Brain pericyte (primary cell): ENCODE results near the gene CLEC4F.

Experiments
- DNase-seq: peaks from one replicate; pipeline ENCODE4 v3.0.0-alpha.2; 2012; ENCODE audit warnings: low read depth, low spot score

CLEC4F gene

DNA sequence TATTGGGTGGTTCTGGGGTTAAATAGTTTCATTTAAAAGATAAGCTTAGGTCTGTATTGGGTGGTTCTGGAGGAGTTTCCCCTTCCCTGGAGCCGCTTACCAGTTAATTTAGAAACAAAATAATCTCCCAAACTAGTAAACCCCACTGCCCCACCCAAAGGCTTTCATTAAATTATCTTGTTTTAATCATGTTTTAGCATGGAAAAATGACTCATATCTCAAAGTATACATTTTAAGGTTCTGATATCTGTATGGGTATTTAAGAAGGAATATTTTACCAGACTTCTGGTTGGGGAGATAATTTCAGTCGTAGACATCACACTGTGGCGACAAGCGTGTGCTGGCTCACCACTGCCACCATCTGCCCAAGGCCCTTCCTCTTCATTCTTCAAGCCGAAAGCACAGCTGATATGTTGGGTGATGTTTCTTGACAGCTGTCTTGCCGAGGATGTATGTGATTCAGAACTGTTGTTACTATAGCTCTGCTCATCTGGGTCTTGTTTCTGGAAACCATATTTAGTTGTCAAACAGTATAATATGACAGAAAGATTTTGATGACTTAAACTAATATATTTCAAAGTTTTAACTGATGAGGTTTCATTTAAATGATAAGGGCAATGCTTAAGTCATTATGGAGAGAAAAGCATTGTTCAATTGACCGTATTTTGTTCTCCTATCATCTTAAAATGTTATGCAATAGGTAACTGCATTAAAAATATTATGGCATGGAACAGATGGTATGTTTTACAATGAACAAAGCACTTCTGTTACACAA, 35.1 kb downstream of the CLEC4F start:
- no peak for DNase-seq

DNA sequence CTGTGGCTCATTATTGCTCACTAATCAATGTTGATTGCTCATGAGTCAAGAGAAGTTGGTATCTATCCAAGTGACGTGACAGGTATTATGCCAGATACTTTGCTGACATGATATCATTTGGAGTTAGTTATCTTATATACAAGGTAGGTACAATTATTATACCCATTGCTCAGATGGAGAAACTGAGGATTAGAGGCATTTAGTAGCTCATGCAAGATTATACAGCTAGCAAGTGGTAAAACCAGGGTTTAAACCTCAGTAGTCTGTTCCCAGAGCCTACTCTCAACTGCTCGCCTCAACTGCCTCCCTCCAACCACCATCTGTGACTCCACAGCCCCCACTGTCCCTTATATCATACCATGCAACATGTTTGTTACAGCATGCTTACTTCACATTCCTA, 36.1 kb downstream of the CLEC4F start:
- DNase-seq = no peak

DNA sequence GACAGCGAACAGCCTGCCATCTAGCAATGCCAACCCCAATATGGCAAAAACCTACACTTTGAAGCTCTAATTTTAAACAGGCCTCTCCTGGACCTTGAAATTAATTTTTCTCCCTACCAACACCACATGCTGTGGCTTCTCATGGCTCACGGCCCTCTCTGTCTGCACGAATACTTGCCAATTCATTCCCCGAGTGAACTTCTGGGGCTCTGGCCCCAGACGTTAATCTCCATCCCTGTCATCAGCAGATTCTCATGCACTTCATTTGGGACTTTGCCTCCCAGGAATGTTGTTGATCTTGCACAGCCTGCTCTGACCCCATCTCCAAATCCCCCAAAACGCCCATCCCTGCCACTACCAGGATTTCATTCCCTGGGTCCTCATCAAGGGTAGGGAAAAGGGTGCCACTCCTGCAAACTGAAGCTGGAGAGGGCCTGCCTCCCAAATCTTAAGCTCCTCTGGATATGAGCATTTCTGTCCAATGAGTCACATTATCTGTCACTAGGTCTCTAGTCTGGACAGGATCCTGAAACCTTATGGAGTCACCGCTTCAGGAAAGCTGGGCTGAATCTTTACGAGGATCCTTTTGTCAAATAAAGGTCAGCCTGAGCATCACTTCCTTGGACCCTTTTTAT, 40.4 kb downstream of the CLEC4F start:
- DNase-seq = no peak

DNA sequence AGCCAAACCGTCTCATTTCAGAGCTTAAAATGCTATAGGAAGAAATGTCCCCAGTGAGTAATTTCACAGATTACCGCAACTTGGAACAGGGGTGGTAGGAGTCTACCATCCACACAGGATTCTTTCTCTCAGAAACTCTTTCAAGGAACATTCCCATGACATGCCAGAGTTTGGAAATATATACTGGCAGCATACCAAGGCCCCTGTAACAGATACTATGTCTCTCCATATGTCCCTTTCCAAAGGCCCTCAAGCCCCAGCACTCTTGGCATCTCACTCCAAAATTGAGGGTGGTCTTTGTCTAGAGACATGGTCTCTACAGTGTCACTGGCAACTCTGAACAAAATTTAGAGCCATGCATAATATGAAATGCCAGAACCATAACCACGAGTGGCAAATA, 40.9 kb downstream of the CLEC4F start:
- DNase-seq = no peak

DNA sequence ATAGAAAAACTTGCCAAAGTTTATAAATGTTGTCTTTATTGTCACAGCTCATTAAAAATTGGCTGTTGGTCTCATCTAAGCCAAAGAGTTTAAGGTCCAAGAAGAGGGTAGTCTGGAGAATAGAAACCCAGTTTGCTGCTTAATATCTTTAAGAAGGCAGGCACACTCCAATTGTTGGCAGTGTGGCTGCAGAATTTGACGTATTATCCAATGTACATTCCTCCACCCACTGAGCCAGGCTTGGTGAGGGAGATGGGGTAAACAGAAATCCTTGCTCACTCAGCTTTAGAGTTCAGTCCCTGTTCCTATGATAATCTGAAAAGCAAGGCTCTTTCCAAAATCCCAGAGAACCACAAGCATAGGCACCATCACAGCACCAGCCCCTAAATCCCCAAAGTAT, 41.7 kb downstream of the CLEC4F start:
- no peak for DNase-seq

DNA sequence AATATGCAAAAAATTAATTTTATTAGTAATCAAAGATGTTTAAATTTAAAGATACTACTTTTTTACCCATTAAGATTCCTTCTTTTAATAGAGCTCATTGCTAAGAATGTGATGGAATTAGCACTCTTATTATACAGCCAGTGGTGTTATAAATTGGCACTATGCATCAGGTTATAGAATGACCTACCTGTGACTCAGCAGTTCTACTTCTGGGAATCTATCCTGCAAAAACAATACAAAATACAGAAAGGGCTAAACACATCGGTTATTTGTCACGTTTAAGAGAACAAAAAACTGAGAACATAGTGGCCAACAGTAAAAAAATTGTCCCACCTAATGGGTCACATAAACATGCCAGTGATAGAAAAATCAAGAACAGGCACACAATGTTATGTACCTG, 42.9 kb downstream of the CLEC4F start:
- DNase-seq = no peak

DNA sequence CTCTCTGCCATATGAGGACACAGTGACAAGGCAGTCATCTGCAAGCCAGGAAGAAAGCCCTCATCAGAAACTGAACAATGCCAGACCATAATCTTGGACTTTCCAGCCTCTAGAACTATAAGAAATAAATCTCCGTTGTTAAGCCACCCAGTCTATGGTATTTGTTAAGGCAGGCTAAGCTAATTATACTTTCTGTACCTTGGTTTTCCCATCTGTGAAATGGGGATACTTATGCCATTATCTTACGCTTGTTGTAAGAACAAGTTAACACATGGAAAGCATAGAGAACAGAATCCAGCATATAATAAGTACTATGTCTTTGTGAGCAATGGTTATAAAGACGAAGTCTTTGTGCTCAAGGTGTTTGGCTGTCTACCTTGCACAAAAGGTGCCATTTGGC, 44.1 kb downstream of the CLEC4F start:
- DNase-seq = no peak

DNA sequence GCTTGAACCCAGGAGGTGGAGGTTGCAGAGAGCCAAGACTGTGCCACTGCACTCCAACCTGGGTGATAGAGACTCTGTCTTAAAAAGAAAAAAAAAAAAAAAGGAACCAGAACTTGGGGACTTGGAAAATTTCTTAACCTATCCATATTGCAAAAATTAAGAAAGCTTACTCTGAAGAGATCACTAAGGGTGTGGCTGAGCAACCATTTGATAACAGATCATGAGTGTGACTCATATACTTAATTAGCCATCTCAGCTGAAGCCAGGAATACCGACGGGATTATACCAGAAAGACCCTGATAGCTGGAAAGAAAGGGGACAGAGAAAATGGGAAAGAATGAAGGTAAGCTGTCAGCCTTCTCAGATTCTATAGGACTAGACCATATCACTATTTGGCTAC, 45.3 kb downstream of the CLEC4F start:
- DNase-seq = no peak

DNA sequence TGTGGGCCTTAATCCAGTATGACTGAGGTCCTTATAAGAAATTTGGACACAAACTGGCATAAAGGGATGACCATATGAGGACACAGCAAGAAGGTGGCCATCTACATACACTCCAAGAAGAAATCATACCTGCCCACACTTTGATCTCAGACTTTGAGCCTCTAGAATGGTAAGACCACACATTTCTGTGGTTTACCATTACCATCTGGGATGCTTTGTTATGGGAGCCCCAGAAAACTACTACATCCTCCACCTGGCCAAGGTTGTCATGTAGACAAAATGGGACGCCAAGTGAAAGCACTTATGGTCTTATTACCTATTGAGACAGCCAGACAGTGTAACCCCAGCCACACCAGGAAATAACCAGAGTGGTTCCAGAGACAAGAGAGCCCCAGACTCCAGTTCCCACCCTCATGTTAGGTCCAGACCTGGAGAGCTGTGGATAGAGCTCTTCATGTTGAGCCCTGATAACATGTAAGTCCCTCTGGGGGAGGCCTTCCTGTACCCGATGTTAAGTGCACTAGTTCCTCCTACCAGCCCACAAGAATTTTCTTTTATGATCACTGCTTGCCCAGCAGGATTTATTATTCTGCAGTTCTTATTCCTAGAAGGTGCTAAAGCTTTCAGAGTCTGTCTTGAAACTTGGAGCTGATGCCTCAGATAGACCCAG, 47.8 kb downstream of the CLEC4F start:
- DNase-seq = no peak

DNA sequence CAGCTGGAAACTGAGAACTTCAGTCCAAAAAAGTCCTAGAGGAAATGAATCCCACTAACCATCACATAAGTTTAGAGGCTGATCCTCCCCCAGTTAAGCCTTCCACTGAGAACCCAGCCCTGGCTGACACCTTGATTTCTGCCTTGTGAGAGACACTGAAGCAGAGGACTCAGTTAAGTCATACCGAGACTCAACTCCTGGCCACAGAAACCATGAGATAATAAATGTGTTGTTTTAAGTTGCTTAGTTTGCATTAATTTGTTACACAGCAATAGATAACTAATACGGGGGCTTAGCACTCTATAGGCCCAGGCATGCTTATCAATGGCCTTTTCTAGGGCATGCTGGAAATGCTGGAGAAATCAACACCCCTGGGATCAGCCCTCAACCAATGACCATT, 49.0 kb downstream of the CLEC4F start:
- no peak for DNase-seq

DNA sequence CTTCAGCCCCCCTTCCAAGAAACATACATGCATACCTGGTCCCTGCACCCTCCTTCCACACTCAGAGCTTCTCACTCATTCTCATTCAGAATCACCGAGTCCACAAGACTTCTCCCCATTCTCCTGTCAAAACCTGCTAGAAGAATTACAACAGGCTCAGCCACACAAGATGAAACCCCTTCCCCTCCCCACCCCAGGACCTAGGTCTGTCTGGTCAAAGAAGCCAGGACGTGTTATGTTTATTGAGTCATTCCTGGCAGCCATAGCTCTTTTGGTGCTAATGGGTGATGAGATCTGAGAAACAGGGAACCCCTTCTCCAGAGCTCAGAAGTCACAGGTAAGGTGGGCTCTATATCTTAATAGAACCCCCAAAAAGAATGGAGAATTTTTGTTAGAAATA, 50.9 kb downstream of the CLEC4F start:
- DNase-seq = no peak

DNA sequence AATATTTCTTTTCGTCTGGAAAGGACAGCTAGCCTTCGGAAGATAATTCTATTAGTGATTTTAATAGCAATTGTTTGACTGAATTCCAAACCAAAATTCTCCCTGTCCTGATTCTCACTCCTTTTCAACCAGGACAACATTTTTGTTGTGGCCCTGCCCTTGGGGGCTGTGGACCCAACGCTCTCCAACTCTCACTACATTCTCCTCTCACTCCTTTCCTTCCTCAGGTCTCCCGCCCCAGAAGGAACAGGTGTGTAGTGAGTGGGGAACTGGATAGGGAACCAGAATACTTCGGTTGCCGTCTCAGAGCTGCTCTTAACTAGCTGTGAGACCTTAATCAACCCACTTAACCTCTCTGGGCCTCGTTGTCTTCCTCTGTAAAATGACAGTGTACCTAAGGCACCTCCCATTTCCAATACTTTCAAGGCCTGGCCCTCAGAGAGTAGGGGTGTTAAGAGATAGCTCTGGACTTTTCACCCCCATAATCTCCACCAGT, 51.8 kb downstream of the CLEC4F start:
- DNase-seq = no peak

DNA sequence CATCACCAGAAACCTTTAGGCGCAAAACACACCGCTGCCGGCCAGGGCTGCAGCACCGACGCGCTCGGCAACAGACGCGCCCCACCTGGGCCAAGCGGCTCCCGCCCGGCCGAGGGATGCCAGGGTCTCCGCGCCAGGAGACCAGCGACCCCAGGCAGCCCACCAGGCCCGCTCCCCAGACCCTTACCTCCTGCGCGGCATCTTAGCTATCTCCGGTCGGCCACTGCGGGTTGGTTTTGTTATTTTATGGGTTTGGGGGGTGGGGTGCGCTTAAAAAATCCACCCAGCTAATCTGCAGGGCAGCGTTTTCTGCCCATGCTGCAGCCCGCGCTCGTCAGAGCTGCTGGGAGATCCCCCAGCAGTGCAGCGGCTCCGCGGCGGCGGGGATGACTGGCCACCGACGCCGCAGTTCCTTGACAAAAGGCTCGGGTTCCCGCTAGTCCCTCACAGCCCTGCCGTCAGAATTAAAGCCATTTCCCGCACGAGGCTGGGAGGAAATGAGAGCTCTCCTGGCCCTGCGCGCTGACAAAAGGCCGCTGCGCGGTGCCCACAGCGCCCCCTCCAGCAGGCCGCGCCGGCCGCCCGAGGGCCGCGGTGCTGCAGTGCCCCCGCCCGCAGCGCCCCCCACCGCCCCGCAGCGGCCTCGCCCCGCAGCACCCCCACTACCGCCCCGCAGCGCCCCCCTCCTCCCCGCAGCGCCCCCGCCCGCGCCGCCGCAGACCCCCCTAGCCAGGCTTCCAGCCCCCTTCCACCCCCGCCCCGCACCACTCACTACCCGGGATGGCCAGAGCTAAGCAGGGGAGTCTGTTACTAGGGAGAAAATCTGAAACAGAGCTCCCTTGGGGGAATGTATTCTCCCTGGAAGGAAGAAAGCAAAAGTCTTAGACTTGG, 52.5 kb downstream of the CLEC4F start, which contains the start of gene ADD2:
Gene ADD2, minus strand, starts transcription at position 502 of the 891 bp plus-strand sequence. CDS start 61,792 bp downstream, outside the sequence.
- no peak for DNase-seq

DNA sequence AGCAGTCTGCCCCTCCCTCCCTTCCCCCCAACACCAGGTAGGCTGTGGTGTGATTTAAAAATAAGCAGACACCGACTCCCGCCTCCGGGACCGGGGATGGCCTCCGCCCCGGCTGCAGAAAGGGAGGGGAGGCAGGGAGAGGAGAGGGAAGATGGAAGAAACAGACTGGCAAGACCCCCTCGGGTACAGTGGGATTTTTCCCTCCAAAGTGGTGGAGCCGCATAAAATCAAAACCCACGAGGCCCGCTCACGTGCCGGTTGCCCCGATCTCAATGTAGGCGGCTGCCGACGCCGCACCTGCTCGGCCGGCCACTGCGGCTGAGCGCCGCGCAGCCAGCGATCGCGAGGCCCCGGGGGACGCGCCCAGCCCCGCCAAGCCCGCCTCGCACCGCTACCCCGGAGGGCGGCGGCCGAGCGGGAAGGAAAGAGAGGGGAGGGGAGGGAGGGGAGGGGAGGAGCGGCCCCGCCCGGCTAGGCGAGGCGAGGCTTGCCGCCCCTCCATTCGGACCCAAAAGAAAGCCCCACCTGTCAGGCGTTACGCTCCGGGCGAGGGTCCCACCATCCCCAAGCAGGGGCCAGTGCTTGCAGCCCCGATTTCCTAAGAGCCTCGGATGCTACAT, 53.2 kb downstream of the CLEC4F start:
- no peak for DNase-seq

DNA sequence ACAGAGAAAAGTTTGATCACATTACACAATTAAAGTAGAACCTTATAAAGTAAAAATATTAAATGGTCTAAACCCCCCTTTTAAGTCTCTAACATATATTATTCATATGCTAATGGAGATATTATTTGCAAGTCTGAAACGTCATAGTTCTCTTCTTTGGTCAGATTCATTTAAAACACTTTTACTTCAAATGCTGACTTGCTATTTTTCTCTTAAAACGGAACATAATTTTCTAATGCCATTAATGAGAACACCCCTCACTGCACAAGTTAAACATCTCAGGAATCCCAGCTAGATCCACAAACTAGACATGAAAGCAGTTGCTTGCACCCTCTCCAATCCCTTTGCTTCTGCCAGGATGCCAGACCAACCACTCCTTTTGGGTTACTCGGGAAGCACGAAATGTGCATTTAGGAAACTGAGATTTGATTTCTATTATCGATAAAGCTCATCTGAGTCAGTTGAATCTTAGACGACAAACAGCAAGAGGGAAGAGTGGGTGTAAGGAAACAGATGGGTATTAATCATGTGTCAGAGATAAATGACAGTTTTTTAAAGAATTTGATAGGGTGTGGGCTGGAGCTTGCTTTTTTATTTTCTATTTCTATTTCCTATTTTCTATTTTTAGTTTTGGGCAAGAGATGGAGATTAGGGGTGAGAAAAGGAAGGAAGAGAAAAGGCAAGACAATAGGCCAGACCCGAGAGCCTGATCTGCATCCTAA, 53.9 kb downstream of the CLEC4F start:
- no peak for DNase-seq

DNA sequence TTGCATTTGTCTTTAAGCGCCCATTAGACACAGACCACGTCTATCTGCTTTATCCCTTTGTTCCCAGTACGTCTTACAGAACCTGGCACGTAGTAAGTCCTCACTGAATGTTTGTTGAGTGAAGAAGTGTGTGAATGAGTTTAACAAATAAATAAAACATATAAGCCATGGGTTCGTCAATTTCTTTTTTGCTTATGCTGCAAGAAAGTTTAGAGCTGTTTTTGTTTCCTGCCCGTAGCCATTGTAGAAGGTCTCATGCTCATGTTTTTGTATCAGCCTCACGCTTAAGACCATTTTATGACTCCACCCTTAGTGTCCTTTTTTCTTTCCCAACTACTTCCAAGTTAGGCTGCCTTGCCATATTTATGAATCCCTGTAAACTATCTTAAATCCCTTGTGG, 54.9 kb downstream of the CLEC4F start:
- DNase-seq = no peak

DNA sequence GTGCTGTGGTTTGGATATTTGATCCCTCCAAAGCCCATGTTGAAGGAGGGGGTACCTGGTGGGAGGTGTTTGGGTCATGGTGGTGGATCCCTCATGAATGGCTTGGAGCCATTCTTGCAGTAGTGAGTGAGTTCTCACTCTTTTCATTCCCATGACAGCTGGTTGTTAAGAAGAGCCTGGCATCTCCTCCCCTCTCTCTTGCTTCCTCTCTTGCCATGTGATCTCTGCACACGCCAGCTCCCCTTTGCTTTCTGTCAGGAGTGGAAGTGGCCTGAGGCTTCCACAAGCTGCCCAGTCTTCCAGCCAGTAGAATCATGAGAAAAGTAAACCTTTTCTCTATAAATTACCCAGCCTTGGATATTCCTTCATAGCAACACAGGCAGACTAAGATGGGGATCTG, 61.0 kb downstream of the CLEC4F start:
- DNase-seq = no peak
